NCI-H146 treated with DMSO at 0.1 percent for 48 hours (cell line): ENCODE results near the gene SSC5D.
"Not testable (repeated sequence)": the region's sequence is repeated elsewhere in the genome, so short reads cannot be mapped to it uniquely, and the experiment has no call there.

Source experiments
- DNase-seq: peaks from one replicate; lab custom pipeline; 2025; ENCODE audit not compliant: unreplicated experiment; lab: John Stamatoyannopoulos, UW

SSC5D gene

GRCh38 chr19:55502197-55502952 is 14.1 kb downstream of the SSC5D start:
- no peak for DNase-seq

DNA sequence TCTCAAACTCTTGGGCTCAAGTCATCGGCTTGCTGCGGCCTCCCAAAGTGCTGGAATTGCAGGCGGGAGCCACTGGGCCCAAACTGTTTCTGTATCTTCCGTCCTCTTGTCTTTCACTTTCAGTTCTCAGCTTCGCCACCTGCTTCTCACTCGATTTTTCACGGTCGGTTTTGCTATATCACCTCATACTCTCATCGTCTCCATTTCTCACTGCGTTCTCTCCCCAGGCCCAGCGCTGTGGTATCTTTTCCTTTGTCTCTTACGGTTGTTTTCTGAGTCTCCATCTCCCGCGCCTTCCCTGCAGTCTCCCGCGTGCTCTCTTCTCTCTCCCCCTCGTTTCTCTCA is 14.9 kb downstream of the SSC5D start:
- DNase-seq: no peak

DNA sequence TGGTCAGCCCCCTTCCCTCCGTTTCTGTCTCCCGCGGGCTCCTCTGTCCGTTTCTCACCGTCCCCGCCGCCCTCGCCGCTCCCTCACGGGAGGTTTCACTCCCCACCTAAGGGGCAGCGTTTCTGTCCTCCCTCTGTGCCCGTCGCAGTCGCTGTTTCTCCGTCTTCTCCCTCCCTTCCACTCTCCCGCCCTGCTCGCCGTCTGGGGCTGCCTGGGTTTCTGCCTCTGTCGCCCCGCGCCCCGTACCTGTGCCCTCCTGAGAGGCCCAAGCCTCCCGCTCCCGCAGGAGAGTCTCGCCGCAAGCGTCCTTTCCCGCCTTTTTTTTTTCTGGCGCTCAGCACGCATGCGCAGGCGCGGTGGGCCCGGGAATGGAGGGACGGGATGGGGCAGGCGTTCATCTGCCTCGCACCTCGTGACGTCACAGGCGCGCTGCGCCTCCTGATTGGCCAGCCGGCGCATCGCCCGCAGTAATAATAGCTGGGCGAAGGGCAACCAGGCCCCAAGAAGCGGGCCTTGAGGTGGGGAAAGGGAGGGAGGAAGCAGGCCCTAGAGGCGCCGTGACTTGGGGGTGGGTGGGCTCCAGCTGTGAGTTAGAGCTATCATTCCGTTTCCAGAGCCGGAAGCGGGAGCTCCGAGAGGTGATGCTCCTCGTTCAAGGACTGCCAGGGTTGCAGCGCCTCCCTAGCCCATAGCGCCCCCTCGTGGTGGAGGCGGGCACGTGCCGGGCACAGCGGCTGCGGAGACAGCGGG is 15.4 kb downstream of the SSC5D start:
- DNase-seq: peak; percentile 92

DNA sequence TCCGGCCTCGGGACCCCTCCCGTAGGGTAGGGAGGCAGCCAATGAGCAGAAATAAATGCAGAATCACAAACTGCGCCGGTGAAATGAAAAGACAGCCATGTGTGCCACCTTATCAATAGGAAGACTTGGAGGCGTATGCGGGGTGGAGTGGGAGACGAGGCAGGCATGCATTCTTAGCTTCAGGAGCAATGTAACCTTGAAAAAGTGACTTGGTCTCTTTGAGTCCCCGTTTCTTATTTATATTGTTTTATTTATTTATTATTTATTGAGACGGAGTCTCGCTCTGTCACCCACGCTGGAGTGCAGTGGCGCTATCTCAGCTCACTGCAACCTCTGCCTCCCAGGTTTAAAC is 16.0 kb downstream of the SSC5D start:
- no peak for DNase-seq

GRCh38 chr19:55504981-55505380 is 16.7 kb downstream of the SSC5D start:
- no peak for DNase-seq

DNA sequence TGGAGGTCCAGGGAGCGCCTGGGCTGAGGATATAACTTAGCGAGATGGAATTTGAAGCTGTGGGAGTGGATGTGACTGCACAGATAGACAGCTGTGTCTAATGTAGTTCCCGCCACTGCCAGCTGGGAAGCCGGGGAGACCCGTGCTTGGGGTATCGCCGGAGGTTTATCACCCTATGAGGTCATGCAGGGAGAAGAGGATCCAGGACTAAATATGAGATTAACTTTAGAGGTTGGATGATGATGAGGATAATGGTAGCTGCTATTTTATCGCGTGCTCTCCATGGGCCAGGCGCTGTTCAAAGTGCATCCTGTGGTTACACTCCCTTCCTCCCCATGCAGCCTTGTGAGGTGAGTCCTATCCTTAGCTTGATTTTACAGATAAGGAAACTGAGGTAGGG is 19.9 kb downstream of the SSC5D start:
- no peak for DNase-seq

DNA sequence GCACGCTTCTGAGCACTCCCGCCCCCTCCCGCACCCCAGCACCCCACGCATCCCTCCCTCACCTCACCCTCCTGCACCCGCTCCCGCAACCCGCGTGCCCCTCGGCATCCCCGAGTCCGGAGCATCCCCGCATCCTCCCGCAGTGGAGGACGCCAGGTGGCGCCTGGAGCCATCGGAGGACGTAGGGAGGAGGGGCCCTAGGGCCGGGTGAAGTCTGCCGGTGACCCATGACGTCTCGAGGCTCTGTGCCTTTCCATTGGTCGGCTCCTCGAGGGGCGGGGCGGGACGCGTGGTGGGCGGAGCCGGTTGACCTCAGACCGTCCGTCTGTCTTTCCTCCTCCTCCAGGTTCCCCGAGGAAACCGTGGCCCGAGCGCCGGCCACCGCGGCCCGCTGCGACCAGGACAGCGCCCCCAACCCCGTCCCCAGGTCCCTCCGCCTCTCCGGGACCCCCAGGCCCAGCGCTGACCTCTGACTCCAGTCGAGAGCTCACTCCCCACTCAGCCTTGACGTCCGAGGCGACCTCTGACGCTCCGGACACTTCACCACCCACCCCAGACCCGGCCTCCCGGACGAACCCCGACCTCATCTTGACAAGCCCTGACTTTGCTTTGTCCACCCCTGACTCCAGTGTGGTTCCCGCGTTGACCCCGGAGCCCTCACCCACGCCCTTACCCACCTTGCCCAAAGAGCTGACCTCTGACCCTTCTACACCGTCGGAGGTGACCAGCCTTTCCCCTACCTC is 28.8 kb downstream of the SSC5D start:
- DNase-seq: peak; percentile 82

- no peak for DNase-seq
Measured at GRCh38 chr19:55519451-55520311, 31.4 kb downstream of the SSC5D start.

DNA sequence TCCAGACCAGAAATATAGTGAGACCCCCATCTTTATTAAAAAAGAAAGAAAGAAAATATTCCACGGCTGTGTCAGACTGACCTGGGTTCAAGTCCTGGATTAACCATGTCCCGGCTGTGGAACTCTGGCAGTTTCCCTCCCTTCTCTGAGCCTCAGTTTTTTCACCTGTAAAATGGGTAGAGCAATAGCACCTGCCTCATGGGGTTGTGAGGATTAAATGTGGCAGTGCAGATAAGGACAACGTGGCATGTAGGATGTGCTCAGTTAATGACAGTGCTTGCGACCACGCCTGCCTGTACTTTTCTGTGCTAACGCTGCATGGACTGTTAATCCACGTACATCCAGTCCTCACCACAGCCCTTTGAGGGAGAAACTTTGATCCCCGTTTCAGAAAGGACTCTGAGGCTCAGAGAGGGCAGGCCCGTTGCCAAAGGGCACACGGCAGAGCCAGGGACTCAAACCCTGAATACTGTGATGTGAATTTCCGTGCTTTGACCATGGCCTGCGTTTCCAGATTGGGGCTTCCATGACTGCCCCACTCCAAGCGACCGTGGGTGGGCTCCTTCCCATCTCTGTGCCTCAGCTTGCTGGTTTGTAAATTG is 32.6 kb downstream of the SSC5D start:
- DNase-seq: no peak

- peak; percentile 40 for DNase-seq
Measured at GRCh38 chr19:55525289-55526101, 37.3 kb downstream of the SSC5D start.

DNA sequence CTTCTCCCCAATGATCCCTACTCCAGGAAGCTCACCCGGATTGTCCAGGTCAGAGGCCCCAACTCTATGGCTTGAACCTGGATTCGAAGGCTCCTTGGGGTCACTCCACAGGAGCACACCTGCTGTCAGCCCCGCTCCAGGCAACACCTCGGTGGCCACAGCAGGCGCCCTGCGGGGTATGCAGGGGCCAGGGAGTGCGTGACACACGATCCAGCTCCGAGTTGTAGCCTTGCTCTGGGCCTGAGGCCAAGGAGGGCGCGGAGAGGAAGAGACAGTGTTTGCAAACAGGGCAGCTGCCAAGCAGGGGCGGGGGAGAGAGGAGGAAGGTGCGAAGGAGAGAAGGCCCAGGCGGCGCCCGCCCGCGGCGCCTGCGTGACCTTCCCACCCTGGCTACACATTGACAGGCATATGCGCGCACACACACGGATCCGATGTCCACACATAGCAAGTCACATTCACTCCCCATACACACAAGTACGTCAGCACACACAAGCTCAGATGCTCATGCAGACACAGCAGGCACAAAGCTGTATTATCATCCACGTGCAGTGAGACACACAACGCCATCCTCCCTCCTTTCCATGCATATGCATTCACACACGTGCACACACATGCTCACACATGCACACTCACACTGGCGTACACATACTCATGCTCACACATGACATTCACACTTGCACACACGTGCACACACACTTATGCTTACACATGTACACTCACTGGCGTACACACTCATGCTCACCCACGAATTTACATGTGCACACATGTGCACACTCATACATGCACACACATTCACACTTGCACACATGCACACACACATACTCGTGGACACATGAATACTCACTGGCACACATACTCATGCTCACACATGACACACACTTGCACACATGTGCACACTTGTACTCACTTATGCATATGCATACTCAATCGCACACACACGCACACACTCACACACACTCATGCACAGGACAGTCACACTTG is 38.3 kb downstream of the SSC5D start:
- peak; percentile 86 for DNase-seq

DNA sequence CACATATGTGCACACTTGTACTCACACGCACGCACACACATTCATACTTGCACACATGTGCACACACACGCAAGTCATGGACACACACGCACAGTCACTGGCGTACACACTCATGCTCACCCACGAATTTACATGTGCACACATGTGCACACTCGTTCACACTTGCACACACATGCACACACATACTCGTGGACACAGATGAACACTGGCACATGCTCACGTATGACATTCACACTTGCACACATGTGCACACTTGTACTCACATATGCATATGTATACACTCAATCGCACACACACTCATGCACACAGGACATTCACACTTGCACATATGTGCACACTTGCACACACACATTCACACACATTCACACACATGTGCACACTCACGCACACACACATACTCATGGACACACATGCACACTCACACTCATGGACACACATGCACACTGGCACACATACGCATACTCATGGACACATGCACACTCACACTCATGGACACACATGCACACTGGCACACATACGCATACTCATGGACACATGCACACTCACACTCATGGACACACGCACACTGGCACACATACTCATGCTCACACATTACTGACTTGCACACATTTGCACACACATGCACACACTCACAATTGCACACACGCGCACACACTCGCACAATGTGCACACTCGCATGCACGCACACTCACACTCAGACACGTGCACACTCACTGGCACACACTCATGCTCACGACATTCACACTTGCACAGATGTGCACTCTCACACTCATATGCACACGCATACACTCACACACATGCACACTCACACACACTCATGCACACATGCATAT is 39.2 kb downstream of the SSC5D start:
- no peak for DNase-seq

DNA sequence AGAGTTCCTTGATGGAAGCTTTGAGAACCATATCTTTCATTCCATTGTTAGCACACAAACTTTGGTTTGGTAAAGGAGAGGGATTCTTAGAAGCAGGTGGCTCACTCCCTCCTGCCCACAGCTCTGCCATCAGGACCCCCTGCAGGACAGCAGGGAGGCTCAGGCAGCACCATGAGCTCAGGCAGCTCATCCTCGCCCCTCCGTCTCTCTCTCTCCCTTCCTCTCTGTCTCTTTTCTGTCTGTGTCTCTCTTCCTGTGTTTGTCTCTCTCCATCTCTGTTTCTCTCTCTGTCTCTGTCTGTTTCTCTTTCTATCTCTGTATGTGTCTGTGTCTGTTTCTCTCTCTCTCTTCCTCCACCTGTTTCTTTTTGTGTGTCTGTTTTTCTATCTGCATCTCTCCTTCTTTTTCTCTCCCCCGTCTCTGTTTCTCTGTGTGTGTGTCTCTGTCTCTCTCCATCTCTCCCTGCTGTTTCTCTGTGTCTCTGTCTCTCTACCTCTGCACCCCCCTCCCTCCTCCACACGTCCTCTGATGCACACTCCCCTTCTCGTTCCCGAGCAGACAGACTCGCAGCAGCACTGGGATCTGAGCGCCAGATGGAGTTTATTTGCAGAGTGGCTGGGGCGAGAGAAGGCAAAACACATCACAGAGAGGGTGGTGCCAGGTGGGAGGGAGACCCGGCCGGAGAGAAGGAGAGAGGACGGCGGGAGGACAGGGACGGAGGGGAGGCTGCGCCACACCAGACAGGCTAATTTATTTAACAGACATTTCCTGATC is 40.0 kb downstream of the SSC5D start:
- peak; percentile 93 for DNase-seq

DNA sequence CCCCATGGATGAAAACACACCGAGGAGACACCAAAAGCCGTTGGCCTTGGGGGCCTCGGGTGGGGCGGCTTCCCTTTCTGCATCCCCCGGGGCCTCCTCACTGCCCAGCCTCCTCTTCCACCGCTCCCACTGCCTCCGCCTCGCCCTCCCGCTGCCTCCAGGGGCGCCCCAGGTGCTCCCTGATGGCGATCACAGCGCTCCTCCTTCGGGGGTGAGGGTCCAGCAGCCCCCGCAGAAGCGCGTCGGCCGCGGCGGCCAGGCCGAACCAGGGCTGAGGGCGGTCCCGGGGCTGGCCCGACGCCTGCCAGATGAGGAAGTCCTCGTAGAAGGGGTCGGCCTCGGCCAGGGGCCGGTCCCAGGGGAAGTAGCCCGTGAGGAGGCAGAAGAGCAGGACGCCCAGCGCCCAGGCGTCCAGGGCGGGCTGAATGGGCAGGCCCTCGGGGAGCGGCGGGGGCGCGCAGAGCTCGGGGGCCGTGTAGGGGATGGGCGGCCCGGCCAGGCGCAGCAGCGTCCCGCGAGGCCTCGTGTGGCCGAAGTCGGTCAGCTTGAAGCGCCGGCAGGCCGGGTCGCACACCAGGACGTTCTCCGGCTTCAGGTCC is 41.5 kb downstream of the SSC5D start:
- no peak for DNase-seq

- DNase-seq: no peak
Measured at GRCh38 chr19:55530996-55531395, 42.8 kb downstream of the SSC5D start.

DNA sequence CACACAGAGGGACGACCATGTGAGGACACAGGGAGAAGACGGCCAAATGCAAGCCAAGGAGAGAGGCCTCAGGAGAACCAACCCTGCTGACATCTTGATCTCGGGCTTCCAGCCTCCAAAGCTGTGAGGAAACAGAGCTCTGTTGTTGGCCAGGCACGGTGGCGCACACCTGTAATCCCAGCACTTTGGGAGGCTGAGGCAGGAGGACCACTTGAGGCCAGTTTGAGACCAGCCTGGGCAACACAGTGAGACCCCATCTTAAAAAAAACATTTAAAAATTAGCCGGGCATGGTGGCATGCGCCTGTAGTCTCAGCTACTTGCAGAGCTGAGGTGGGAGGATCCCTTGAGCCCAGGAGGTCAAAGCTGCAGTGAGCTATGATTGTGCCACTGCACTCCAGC is 46.0 kb downstream of the SSC5D start:
- DNase-seq: not testable (repeated sequence)
